ENCODE results near the gene CSGALNACT2.
"Not testable (repeated sequence)": the region's sequence is repeated elsewhere in the genome, so short reads cannot be mapped to it uniquely, and the experiment has no call there.

The CSGALNACT2 gene

GRCh38 chr10:43138021-43138756 is at the start of gene CSGALNACT2:
Gene CSGALNACT2, plus strand, starts transcription at chr10:43138445. Its CDS starts 16,705 bp downstream, at chr10:43155150.
- Histone ChIP-seq H3K9ac (ENCODE audit: low read depth, low read length) (peak within 1 kb of the TSS; percentile 94), H3K9me3 (ENCODE audit: control insufficient read depth, insufficient read depth, low read length) (no peaks in the 10 kb centered on the region), H3K36me3 (ENCODE audit: insufficient read depth, low read length) (no peaks in the 10 kb centered on the region), H3K4me1 (ENCODE audit: insufficient read depth, low read length) (no peaks in the 10 kb centered on the region)

DNA sequence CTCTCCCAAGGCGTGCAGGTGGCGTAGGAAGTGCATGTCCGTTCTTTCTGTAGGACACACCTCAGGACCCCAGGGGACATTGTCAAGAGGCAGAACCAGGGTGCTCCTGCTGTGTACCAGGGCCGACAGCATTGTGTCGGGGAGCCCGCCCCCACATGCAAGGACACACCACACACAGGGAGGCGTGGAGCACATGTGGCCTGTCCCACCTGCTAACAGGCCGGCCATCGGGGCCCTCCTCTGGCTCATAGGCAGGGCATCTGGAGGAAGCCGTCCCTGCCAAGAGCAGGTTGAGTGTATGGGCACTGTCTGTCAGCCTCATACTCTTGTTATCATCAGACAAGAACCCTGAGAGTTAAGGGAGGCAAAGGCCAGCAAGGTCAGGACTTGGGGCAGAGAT is 48.7 kb upstream of the CSGALNACT2 start:
- Histone ChIP-seq H3K9me3 (ENCODE audit: control insufficient read depth, insufficient read depth, low read length) (no peaks in the 10 kb centered on the region), H3K36me3 (ENCODE audit: insufficient read depth, low read length) (no peaks in the 10 kb centered on the region), H3K9ac (ENCODE audit: low read depth, low read length) (no peak overlapping the region), H3K4me1 (ENCODE audit: insufficient read depth, low read length) (no peaks in the 10 kb centered on the region)

DNA sequence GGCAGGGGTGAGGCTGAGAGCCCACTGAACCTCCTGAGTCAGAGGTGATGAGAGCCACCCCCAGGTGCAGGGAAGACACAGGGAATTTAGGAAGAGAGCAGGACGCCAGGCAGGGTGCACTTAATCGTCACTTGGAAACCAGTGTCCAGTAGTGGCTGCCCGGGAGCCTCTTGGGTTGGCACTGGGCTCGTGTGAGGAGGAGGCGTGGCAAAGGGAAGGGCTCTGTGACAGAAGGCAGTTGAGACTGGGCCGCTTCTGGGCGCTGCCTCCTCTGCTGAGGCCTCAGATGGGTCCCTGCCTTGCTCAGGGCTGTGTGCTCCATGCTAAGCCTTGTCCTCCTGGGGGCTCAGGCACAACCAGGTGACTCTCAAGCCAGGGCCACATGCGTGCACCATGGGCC is 48.1 kb upstream of the CSGALNACT2 start:
- Histone ChIP-seq H3K4me1 (ENCODE audit: insufficient read depth, low read length) (no peaks in the 10 kb centered on the region), H3K9me3 (ENCODE audit: control insufficient read depth, insufficient read depth, low read length) (no peaks in the 10 kb centered on the region), H3K9ac (ENCODE audit: low read depth, low read length) (no peak overlapping the region), H3K36me3 (ENCODE audit: insufficient read depth, low read length) (no peaks in the 10 kb centered on the region)

DNA sequence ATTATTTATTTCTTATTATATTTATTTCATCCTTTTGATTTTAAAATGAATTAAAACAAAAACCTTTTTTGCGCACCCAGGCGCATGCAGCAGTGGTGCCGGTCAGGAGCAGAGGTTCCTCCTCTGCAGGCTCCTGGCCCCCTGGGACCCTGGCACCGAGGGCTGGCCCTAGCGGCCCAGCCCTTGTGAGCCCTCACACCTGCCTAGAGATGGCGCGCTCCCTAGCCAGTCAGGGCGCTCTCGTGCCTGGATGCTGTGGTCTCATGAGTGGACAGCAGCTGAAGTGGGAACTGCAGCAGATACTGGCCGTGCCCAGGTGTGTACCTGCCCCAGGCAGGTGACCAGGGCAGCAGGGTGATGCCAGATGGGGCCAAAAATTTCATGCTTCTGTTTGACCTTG is 47.6 kb upstream of the CSGALNACT2 start:
- H3K9ac ChIP-seq (ENCODE audit: low read depth, low read length): no peak overlapping the region

GRCh38 chr10:43091846-43092245 is 46.4 kb upstream of the CSGALNACT2 start:
- H3K36me3 ChIP-seq (ENCODE audit: insufficient read depth, low read length): no peaks in the 10 kb centered on the region
- H3K9me3 ChIP-seq (ENCODE audit: control insufficient read depth, insufficient read depth, low read length): no peaks in the 10 kb centered on the region
- H3K9ac ChIP-seq (ENCODE audit: low read depth, low read length): no peak overlapping the region
- H3K4me1 ChIP-seq (ENCODE audit: insufficient read depth, low read length): no peaks in the 10 kb centered on the region

More for the DNA sequence above, 47.6 kb upstream of the CSGALNACT2 start:
- H3K36me3 ChIP-seq (ENCODE audit: insufficient read depth, low read length): no peaks in the 10 kb centered on the region
- no peaks in the 10 kb centered on the region for H3K9me3 ChIP-seq (ENCODE audit: control insufficient read depth, insufficient read depth, low read length)
- no peaks in the 10 kb centered on the region for H3K4me1 ChIP-seq (ENCODE audit: insufficient read depth, low read length)

- no peaks in the 10 kb centered on the region for H3K4me1 ChIP-seq (ENCODE audit: insufficient read depth, low read length)
- no peak overlapping the region for H3K9ac ChIP-seq (ENCODE audit: low read depth, low read length)
- no peaks in the 10 kb centered on the region for H3K36me3 ChIP-seq (ENCODE audit: insufficient read depth, low read length)
- no peaks in the 10 kb centered on the region for H3K9me3 ChIP-seq (ENCODE audit: control insufficient read depth, insufficient read depth, low read length)
Observed at GRCh38 chr10:43093423-43094076, 44.7 kb upstream of the CSGALNACT2 start.

DNA sequence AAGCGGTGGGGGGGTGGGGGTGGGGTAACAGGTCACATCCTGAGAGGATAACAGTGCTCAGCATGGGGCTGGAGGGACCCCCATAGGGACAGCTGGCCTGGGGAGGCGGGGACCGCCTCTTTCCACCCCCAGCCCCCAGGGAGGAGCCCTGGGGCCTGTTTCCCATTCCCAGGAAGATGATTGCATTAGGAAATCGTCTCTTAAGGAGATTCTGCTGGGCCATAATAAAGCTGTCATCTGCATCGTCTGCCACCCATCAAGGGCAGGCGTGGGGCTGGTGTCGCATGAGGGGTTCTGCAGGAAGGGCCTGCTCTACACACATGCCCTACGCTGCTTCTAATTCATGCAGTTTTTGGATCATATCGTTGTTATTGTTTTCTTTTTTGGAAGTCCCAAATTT is 44.2 kb upstream of the CSGALNACT2 start:
- Histone ChIP-seq H3K4me1 (ENCODE audit: insufficient read depth, low read length) (no peaks in the 10 kb centered on the region), H3K36me3 (ENCODE audit: insufficient read depth, low read length) (no peaks in the 10 kb centered on the region), H3K9me3 (ENCODE audit: control insufficient read depth, insufficient read depth, low read length) (no peaks in the 10 kb centered on the region), H3K9ac (ENCODE audit: low read depth, low read length) (no peak overlapping the region)

DNA sequence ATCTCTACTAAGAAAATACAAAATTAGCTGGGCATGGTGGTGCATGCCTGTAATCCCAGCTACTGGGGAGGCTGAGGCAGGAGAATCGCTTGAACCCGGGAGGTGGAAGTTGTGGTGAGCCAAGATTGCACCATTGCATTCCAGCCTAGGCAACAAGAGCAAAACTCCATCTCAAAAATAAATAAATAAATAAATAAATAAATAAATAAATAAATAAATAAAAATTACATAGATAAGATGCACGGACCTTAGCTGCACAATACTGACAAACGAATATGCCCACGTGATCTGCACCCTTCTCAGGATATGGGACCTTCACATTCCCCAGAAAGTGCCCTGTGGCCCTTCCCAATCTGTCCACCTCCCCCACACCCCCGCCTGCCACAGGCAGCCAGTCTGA is 38.9 kb upstream of the CSGALNACT2 start:
- H3K36me3 ChIP-seq (ENCODE audit: insufficient read depth, low read length); H3K9me3 ChIP-seq (ENCODE audit: control insufficient read depth, insufficient read depth, low read length); H3K9ac ChIP-seq (ENCODE audit: low read depth, low read length); H3K4me1 ChIP-seq (ENCODE audit: insufficient read depth, low read length): not testable (repeated sequence)

GRCh38 chr10:43099928-43100327 is 38.3 kb upstream of the CSGALNACT2 start:
- Histone ChIP-seq H3K4me1 (ENCODE audit: insufficient read depth, low read length) (no peaks in the 10 kb centered on the region), H3K36me3 (ENCODE audit: insufficient read depth, low read length) (no peaks in the 10 kb centered on the region), H3K9me3 (ENCODE audit: control insufficient read depth, insufficient read depth, low read length) (no peaks in the 10 kb centered on the region), H3K9ac (ENCODE audit: low read depth, low read length) (no peak overlapping the region)

DNA sequence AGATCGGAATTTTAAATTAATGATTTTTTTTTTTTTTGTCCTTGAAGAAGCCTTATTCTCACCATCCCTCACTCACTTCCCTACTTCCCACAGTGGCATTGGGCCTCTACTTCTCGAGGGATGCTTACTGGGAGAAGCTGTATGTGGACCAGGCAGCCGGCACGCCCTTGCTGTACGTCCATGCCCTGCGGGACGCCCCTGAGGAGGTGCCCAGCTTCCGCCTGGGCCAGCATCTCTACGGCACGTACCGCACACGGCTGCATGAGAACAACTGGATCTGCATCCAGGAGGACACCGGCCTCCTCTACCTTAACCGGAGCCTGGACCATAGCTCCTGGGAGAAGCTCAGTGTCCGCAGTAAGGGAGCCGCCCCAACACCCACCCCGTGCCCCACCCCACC is 37.9 kb upstream of the CSGALNACT2 start:
- Histone ChIP-seq H3K4me1 (ENCODE audit: insufficient read depth, low read length) (no peaks in the 10 kb centered on the region), H3K36me3 (ENCODE audit: insufficient read depth, low read length) (no peaks in the 10 kb centered on the region), H3K9ac (ENCODE audit: low read depth, low read length) (no peak overlapping the region), H3K9me3 (ENCODE audit: control insufficient read depth, insufficient read depth, low read length) (no peaks in the 10 kb centered on the region)

- H3K4me1 ChIP-seq (ENCODE audit: insufficient read depth, low read length): no peaks in the 10 kb centered on the region
- H3K9ac ChIP-seq (ENCODE audit: low read depth, low read length): no peak overlapping the region
- no peaks in the 10 kb centered on the region for H3K36me3 ChIP-seq (ENCODE audit: insufficient read depth, low read length)
- H3K9me3 ChIP-seq (ENCODE audit: control insufficient read depth, insufficient read depth, low read length): no peaks in the 10 kb centered on the region
Observed at GRCh38 chr10:43102063-43102828, 36.0 kb upstream of the CSGALNACT2 start.

DNA sequence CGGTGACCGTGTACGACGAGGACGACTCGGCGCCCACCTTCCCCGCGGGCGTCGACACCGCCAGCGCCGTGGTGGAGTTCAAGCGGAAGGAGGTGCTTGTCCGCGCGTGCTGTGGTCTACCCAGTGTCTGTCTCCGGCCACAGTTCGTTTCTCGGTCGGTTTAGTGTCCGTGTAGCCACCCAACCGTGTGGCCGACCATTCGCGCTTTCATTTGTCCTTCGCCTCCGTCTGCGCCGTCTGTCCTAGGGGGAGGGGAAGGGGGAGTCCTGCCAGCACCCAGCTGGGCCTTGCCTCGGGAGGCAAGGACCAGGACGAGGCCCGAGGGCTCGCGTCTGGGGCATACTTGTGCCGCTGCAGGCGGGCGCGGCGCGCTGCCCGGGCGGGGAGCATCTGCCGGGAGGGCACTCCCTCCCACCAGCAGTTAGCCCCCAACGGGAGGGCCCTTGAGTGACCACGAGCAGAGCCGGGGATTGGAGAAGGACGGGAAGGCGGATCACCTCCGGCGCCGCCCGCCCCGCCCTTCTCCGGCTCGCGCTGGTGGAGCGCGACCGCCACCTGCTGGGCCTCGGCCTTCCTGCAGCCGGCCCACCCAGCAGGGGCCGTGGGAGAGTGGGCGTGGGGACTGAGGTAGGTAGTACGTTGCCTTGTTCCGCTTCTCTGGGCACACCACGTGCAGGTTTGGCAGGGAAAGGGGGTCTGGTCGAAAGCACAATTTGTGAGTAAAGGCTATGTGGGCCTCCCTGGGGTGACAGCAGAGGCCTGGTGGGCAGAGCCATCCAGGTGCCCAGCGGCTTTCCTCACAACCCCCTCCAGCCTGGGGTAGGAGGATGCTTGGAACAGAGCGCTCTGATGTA is 32.9 kb upstream of the CSGALNACT2 start:
- Histone ChIP-seq H3K9ac (ENCODE audit: low read depth, low read length) (peak overlapping the region; percentile 83), H3K36me3 (ENCODE audit: insufficient read depth, low read length) (no peaks in the 10 kb centered on the region), H3K9me3 (ENCODE audit: control insufficient read depth, insufficient read depth, low read length) (no peaks in the 10 kb centered on the region), H3K4me1 (ENCODE audit: insufficient read depth, low read length) (peaks cover 2% of the 10 kb centered on the region; the same call in 1 of the 2 replicates)

GRCh38 chr10:43105956-43106229 is 32.4 kb upstream of the CSGALNACT2 start:
- peaks cover 7% of the 10 kb centered on the region; the same call in 1 of the 2 replicates for H3K4me1 ChIP-seq (ENCODE audit: insufficient read depth, low read length)
- H3K9ac ChIP-seq (ENCODE audit: low read depth, low read length): no peak overlapping the region
- no peaks in the 10 kb centered on the region for H3K9me3 ChIP-seq (ENCODE audit: control insufficient read depth, insufficient read depth, low read length)
- H3K36me3 ChIP-seq (ENCODE audit: insufficient read depth, low read length): no peaks in the 10 kb centered on the region

Data from ES-I3 (cell line).